CD4-positive, CD25-positive, alpha-beta regulatory T cell (primary cell): Measurements from ENCODE around the gene PPP1CC. TPM values are rescaled to one million over a fixed set of nuclear protein-coding genes. Genes with fewer than 3 reads are reported as not detected.
A peak's percentile ranks its signal among the peaks of the same experiment; 100 is the strongest.

Experiments
- ATAC-seq, 2 donors: fragments of 150-1000 bp; cut with Tn5 transposase; one replicate each; pipeline ENCODE4 v1.10.0; 2021; ENCODE audit warnings: low read depth in 2 of 2, moderate number of reproducible peaks in 2 of 2, moderate library complexity in 1 of 2
- DNase-seq, 3 donors: peaks; one replicate each; pipeline versions ENCODE4 v3.0.0 to v3.0.0-alpha.2; 2012 to 2022; ENCODE audit warnings: mixed read lengths in 1 of 3
- H3K27ac ChIP-seq: one replicate; pipeline ENCODE4 v1.7.0; 2013; ENCODE audit warnings: mild to moderate bottlenecking, low read length; ENCODE audit not compliant: insufficient read depth, poor library complexity, severe bottlenecking
- H3K27me3 ChIP-seq: one replicate; pipeline ENCODE4 v1.7.0; 2013; ENCODE audit warnings: low read length; ENCODE audit not compliant: control insufficient read depth, insufficient read depth
- H3K36me3 ChIP-seq: one replicate; pipeline ENCODE4 v1.7.0; 2013; ENCODE audit warnings: mild to moderate bottlenecking, low read length, moderate library complexity; ENCODE audit not compliant: control insufficient read depth, insufficient read depth
- H3K4me1 ChIP-seq: 2 replicates; pipeline ENCODE4 v1.7.0; 2013; ENCODE audit warnings: mild to moderate bottlenecking, low read length; ENCODE audit not compliant: insufficient read depth, control insufficient read depth, poor library complexity, severe bottlenecking
- H3K4me3 ChIP-seq: one replicate; pipeline ENCODE4 v1.7.0; 2013; ENCODE audit warnings: low read depth, mild to moderate bottlenecking, low read length, moderate library complexity
- H3K9me3 ChIP-seq, 2 experiments: 1 replicate in 1 of 2; 2 replicates in 1 of 2; pipeline ENCODE4 v1.7.0; 2013; ENCODE audit warnings: low read length in 2 of 2, mild to moderate bottlenecking in 1 of 2, moderate library complexity in 1 of 2; ENCODE audit not compliant: control insufficient read depth in 2 of 2
- H3K27ac Mint-ChIP-seq, 3 donors: one replicate each; pipeline ENCODE4 v1.8.0; 2020 to 2022; ENCODE audit warnings: mild to moderate bottlenecking in 3 of 3, mixed read lengths in 3 of 3, moderate library complexity in 2 of 3
- H3K27me3 Mint-ChIP-seq: one replicate; pipeline ENCODE4 v1.8.0; 2022; ENCODE audit warnings: mild to moderate bottlenecking, mixed read lengths
- H3K36me3 Mint-ChIP-seq: one replicate; pipeline ENCODE4 v1.8.0; 2020; ENCODE audit warnings: mixed read lengths
- H3K4me1 Mint-ChIP-seq, 4 donors: one replicate each; pipeline ENCODE4 v1.8.0; 2020 to 2022; ENCODE audit warnings: mixed read lengths in 4 of 4, mild to moderate bottlenecking in 1 of 4
- H3K4me3 Mint-ChIP-seq, 4 donors: one replicate each; pipeline ENCODE4 v1.8.0; 2020 to 2022; ENCODE audit warnings: mild to moderate bottlenecking in 4 of 4, mixed read lengths in 4 of 4, moderate library complexity in 3 of 4
- H3K9me3 Mint-ChIP-seq, 7 donors: one replicate each; pipeline ENCODE4 v1.8.0; 2020 to 2022; ENCODE audit warnings: mixed read lengths in 7 of 7, mild to moderate bottlenecking in 3 of 7, moderate library complexity in 2 of 7
- polyA plus RNA-seq, 4 donors: library from polyadenylated mRNA; unstranded; fragments of 300-500 nt; fragmentation: Illumina TruSeq; gene quantifications; one replicate each; pipeline ENCODE4 v1.2.3, GENCODE V29; 2021
- total RNA-seq: library from RNA; stranded (reverse); gene quantifications from one replicate; pipeline ENCODE4 v1.2.3, GENCODE V29; 2022

PPP1CC gene
- total and polyA plus RNA-seq, 5 donors from 2014 or later, result 166 to 177 (median 174) TPM

GRCh38 chr12:110704231-110704630, 38.5 kb downstream of the PPP1CC start:
- H3K36me3 ChIP-seq, result no peaks in the 10 kb centered on the region
- no peaks in the 10 kb centered on the region for H3K4me1 ChIP-seq
- Mint-ChIP-seq H3K36me3 (peaks cover 3% of the 10 kb centered on the region), H3K4me3 (no peak overlapping the region), H3K9me3 (no peaks in the 10 kb centered on the region), H3K27me3 (no peaks in the 10 kb centered on the region), H3K4me1 (peaks cover 0 to 2% (median under 1%) of the 10 kb centered on the region in 4 donors), H3K27ac (no peak overlapping the region)
- no peaks in the 10 kb centered on the region for H3K9me3 ChIP-seq
- DNase-seq (no peak), ATAC-seq (no peak)
- no peak overlapping the region for H3K27ac ChIP-seq
- H3K4me3 ChIP-seq, result no peak overlapping the region
- H3K27me3 ChIP-seq, result no peaks in the 10 kb centered on the region

- H3K4me1 Mint-ChIP-seq, result peaks cover 0 to 9% (median 8%) of the 10 kb centered on the region in 4 donors
- no peaks in the 10 kb centered on the region for H3K9me3 ChIP-seq
- no peaks in the 10 kb centered on the region for H3K36me3 ChIP-seq
- no peaks in the 10 kb centered on the region for H3K9me3 Mint-ChIP-seq
- no peaks in the 10 kb centered on the region for H3K27me3 Mint-ChIP-seq
- no peak overlapping the region for H3K27ac ChIP-seq
- no peaks in the 10 kb centered on the region for H3K27me3 ChIP-seq
- H3K4me1 ChIP-seq, result peaks cover 7% of the 10 kb centered on the region
- no peak overlapping the region for H3K27ac Mint-ChIP-seq
- H3K4me3 Mint-ChIP-seq, result no peak overlapping the region
- no peak overlapping the region for H3K4me3 ChIP-seq
- no peak for ATAC-seq
- no peaks in the 10 kb centered on the region for H3K36me3 Mint-ChIP-seq
- no peak for DNase-seq
These were observed 40.6 kb downstream of the PPP1CC start for GRCh38 chr12:110702081-110702480.

- DNase-seq (no peak), ATAC-seq (no peak)
- H3K36me3 ChIP-seq, result no peaks in the 10 kb centered on the region
- Mint-ChIP-seq H3K36me3 (no peaks in the 10 kb centered on the region), H3K27me3 (no peaks in the 10 kb centered on the region), H3K9me3 (no peaks in the 10 kb centered on the region), H3K4me3 (no peak overlapping the region), H3K27ac (no peak overlapping the region), H3K4me1 (peaks cover 0 to 13% (median 10%) of the 10 kb centered on the region in 4 donors)
- H3K27ac ChIP-seq, result no peak overlapping the region
- no peaks in the 10 kb centered on the region for H3K9me3 ChIP-seq
- peaks cover 7% of the 10 kb centered on the region for H3K4me1 ChIP-seq
- H3K4me3 ChIP-seq, result no peak overlapping the region
- H3K27me3 ChIP-seq, result no peaks in the 10 kb centered on the region
These were observed 42.9 kb downstream of the PPP1CC start for GRCh38 chr12:110699591-110700445.

- Mint-ChIP-seq H3K4me1 (peaks cover 0 to 18% (median 10%) of the 10 kb centered on the region in 4 donors), H3K27ac (peak overlapping the region in 2 of 3 donors; percentile 73 to 76), H3K4me3 (peak overlapping the region in 2 of 4 donors; percentile 24 to 31), H3K36me3 (no peaks in the 10 kb centered on the region), H3K27me3 (no peaks in the 10 kb centered on the region), H3K9me3 (no peaks in the 10 kb centered on the region)
- no peaks in the 10 kb centered on the region for H3K36me3 ChIP-seq
- peaks cover 7% of the 10 kb centered on the region for H3K4me1 ChIP-seq
- no peaks in the 10 kb centered on the region for H3K9me3 ChIP-seq
- H3K4me3 ChIP-seq, result no peak overlapping the region
- no peak overlapping the region for H3K27ac ChIP-seq
- no peaks in the 10 kb centered on the region for H3K27me3 ChIP-seq
- ATAC-seq (peak; percentile 99), DNase-seq (peak; percentile 60 to 93 (median 81))
These were observed 44.4 kb downstream of the PPP1CC start for GRCh38 chr12:110698171-110698902.

GRCh38 chr12:110697236-110697635, 45.5 kb downstream of the PPP1CC start:
- no peaks in the 10 kb centered on the region for H3K27me3 Mint-ChIP-seq
- no peaks in the 10 kb centered on the region for H3K9me3 ChIP-seq
- ATAC-seq, result no peak
- H3K4me1 Mint-ChIP-seq, result peaks cover 0 to 18% (median 11%) of the 10 kb centered on the region in 4 donors
- DNase-seq, result no peak
- no peak overlapping the region for H3K27ac ChIP-seq
- no peaks in the 10 kb centered on the region for H3K36me3 Mint-ChIP-seq
- H3K4me1 ChIP-seq, result peaks cover 7% of the 10 kb centered on the region
- no peak overlapping the region for H3K4me3 Mint-ChIP-seq
- no peaks in the 10 kb centered on the region for H3K36me3 ChIP-seq
- no peaks in the 10 kb centered on the region for H3K27me3 ChIP-seq
- no peak overlapping the region for H3K4me3 ChIP-seq
- peak overlapping the region in 1 of 3 donors; percentile 2 for H3K27ac Mint-ChIP-seq
- H3K9me3 Mint-ChIP-seq, result no peaks in the 10 kb centered on the region

GRCh38 chr12:110696283-110696682, 46.4 kb downstream of the PPP1CC start:
- Histone ChIP-seq H3K9me3 (no peaks in the 10 kb centered on the region), H3K4me1 (peaks cover 7% of the 10 kb centered on the region), H3K4me3 (no peak overlapping the region), H3K27ac (no peak overlapping the region), H3K27me3 (no peaks in the 10 kb centered on the region), H3K36me3 (no peaks in the 10 kb centered on the region)
- Mint-ChIP-seq H3K36me3 (no peaks in the 10 kb centered on the region), H3K27ac (no peak overlapping the region), H3K4me3 (no peak overlapping the region), H3K4me1 (peaks cover 0 to 28% (median 15%) of the 10 kb centered on the region in 4 donors), H3K27me3 (no peaks in the 10 kb centered on the region), H3K9me3 (no peaks in the 10 kb centered on the region)
- DNase-seq, result no peak
- no peak for ATAC-seq

GRCh38 chr12:110694330-110694901, 48.3 kb downstream of the PPP1CC start:
- no peak for DNase-seq
- Mint-ChIP-seq H3K4me1 (peaks cover 0 to 43% (median 25%) of the 10 kb centered on the region in 4 donors), H3K27ac (peak overlapping the region in 2 of 3 donors; percentile 11 to 71), H3K9me3 (no peaks in the 10 kb centered on the region), H3K36me3 (no peaks in the 10 kb centered on the region), H3K27me3 (peaks cover 9% of the 10 kb centered on the region), H3K4me3 (peak overlapping the region in 1 of 4 donors; percentile 78)
- H3K27ac ChIP-seq, result no peak overlapping the region
- no peaks in the 10 kb centered on the region for H3K27me3 ChIP-seq
- no peaks in the 10 kb centered on the region for H3K36me3 ChIP-seq
- ATAC-seq, result no peak
- no peak overlapping the region for H3K4me3 ChIP-seq
- H3K9me3 ChIP-seq, result no peaks in the 10 kb centered on the region
- H3K4me1 ChIP-seq, result peaks cover 17% of the 10 kb centered on the region
